ENCODE measurements around the gene PRKAG1. TPM values are rescaled to one million over a fixed set of nuclear protein-coding genes. Genes with fewer than 3 reads are reported as not detected.

The PRKAG1 gene
- polyA plus RNA-seq, 1 donor from 2014 or later = 71.0 TPM

GRCh38 chr12:48957141-48958048 is 61.2 kb downstream of the PRKAG1 start, which contains the start of gene ARF3:
TSS of gene ARF3 (minus strand) at chr12:48957487. CDS start at chr12:48941095, 16,392 bp downstream.
- no peaks in the 10 kb centered on the region for H3F3A ChIP-seq (ENCODE audit: insufficient read depth, low read length, poor library complexity, severe bottlenecking)

More at GRCh38 chr12:48957141-48958048, 61.2 kb downstream of the PRKAG1 start, which contains the start of gene ARF3:
- peaks cover 12% of the 10 kb centered on the region for H3K36me3 ChIP-seq (ENCODE audit: insufficient read depth, low read length)
- peak within 1 kb of the TSS; percentile 90 for H3K4me3 ChIP-seq (ENCODE audit: low read length)
- H3K27ac ChIP-seq (ENCODE audit: low read length) = peak within 1 kb of the TSS; percentile 99
- H2AFZ ChIP-seq (ENCODE audit: low read depth, low read length) = peak within 1 kb of the TSS; percentile 73
- no peaks in the 10 kb centered on the region for H3K9me2 ChIP-seq (ENCODE audit: insufficient read depth, low read length)
- peaks cover 15% of the 10 kb centered on the region for H3K27me3 ChIP-seq (ENCODE audit: insufficient read depth, low read depth, low read length)
- H4K20me1 ChIP-seq (ENCODE audit: insufficient read depth) = peaks cover 19% of the 10 kb centered on the region
- H3K4me2 ChIP-seq (ENCODE audit: low read length) = peak within 1 kb of the TSS; percentile 93
- TF ChIP-seq MXI1 (conservative IDR thresholded peaks at IDR 0.05; ENCODE audit: poor library complexity, severe bottlenecking) (peak; percentile 72), REST (IDR thresholded peaks at IDR 0.05; ENCODE audit: borderline replicate concordance) (peak; percentile 83), POLR2AphosphoS5 (IDR thresholded peaks at IDR 0.05) (peak; percentile 96), RAD21 (conservative IDR thresholded peaks at IDR 0.05) (no peak), TAF1 (IDR thresholded peaks at IDR 0.05; ENCODE audit: low read depth) (peak; percentile 88), CTCF (IDR thresholded peaks at IDR 0.05; ENCODE audit: poor library complexity, severe bottlenecking) (peak; percentile 37)
- peaks cover 36% of the 10 kb centered on the region for H3K79me2 ChIP-seq (replicated peaks; ENCODE audit: insufficient read depth, low read length)
- H3K9me3 ChIP-seq (ENCODE audit: low read length) = no peaks in the 10 kb centered on the region
- peak within 1 kb of the TSS; percentile 99 for H3K9ac ChIP-seq (ENCODE audit: low read length)
